K562 (cell line): Measurements from ENCODE around the gene ZNF451. TPM values are rescaled to one million over a fixed set of nuclear protein-coding genes. Genes with fewer than 3 reads are reported as not detected.

ENCODE experiments used
- CHCHD3 ChIP-seq: fragments of 250-450 bp; sonication (Bioruptor Pico); IDR thresholded peaks from 2 replicates; pipeline ENCODE4 v2.1.2; 2022; ENCODE audit warnings: mild to moderate bottlenecking
- COPS2 ChIP-seq: fragments of 450-650 bp; conservative IDR thresholded peaks from 2 replicates; pipeline ENCODE4 v1.6.1; 2016; ENCODE audit warnings: mild to moderate bottlenecking, moderate library complexity
- CREBBP ChIP-seq: IDR thresholded peaks from one replicate; pipeline ENCODE4 v1.6.1; 2012; ENCODE audit warnings: low read depth, mild to moderate bottlenecking, control low read depth, inconsistent platforms, low read length
- CXXC5 ChIP-seq: fragments of 250-450 bp; sonication (Bioruptor Pico); IDR thresholded peaks from 2 replicates; pipeline ENCODE4 v1.8.0; 2022; ENCODE audit warnings: inconsistent platforms, mild to moderate bottlenecking, moderate library complexity
- GATAD2A ChIP-seq: fragments of 450-650 bp; IDR thresholded peaks from 2 replicates; pipeline ENCODE4 v1.6.1; 2017
- HDGF ChIP-seq: fragments of 450-650 bp; IDR thresholded peaks from 2 replicates; pipeline ENCODE4 v1.6.1; 2016
- IFI16 ChIP-seq: fragments of 250-450 bp; sonication (Bioruptor Pico); IDR thresholded peaks from 2 replicates; pipeline ENCODE4 v2.1.2; 2022; ENCODE audit warnings: mild to moderate bottlenecking, inconsistent platforms
- KAT2B ChIP-seq: IDR thresholded peaks from one replicate; pipeline ENCODE4 v1.6.1; 2012; ENCODE audit warnings: low read depth, mild to moderate bottlenecking, control low read depth, inconsistent platforms, low read length, moderate library complexity
- KDM5B ChIP-seq: fragments of 200-600 bp; sonication (generic); IDR thresholded peaks from 2 replicates; pipeline ENCODE4 v1.6.1; 2012; ENCODE audit warnings: low read depth, mild to moderate bottlenecking, moderate library complexity, low read length, control low read depth, inconsistent platforms; ENCODE audit not compliant: insufficient replicate concordance
- LCOR ChIP-seq: sonication (generic); formaldehyde crosslinking; IDR thresholded peaks from 2 replicates; pipeline ENCODE4 v1.8.0; 2022; ENCODE audit warnings: mild to moderate bottlenecking, missing genetic modification reagents
- NUFIP1 ChIP-seq: fragments of 450-650 bp; IDR thresholded peaks from 2 replicates; pipeline ENCODE4 v1.6.1; 2018; ENCODE audit not compliant: partially characterized antibody
- PHF8 ChIP-seq: fragments of 200-600 bp; sonication (generic); IDR thresholded peaks from 2 replicates; pipeline ENCODE4 v1.6.1; 2012; ENCODE audit warnings: mixed run types, mild to moderate bottlenecking, inconsistent platforms, low read length, moderate library complexity, borderline replicate concordance
- POLR2AphosphoS2 ChIP-seq: IDR thresholded peaks from 2 replicates; pipeline ENCODE4 v1.6.1; 2012; ENCODE audit warnings: low read length, improper control_type of control experiment
- PRMT5 ChIP-seq: sonication (generic); formaldehyde crosslinking; IDR thresholded peaks from 2 replicates; pipeline ENCODE4 v1.5.0; 2020; ENCODE audit warnings: missing genetic modification reagents
- RB1 ChIP-seq: fragments of 450-650 bp; IDR thresholded peaks from 2 replicates; pipeline ENCODE4 v1.6.1; 2017; ENCODE audit warnings: low read depth, mild to moderate bottlenecking
- RBM39 ChIP-seq: fragments of 200-400 bp; formaldehyde crosslinking; optimal IDR thresholded peaks from 2 replicates; pipeline ENCODE3; 2018; ENCODE audit warnings: low read depth, low read length
- RHOXF2B ChIP-seq: fragments of 250-450 bp; sonication (Bioruptor Pico); conservative IDR thresholded peaks from 2 replicates; pipeline ENCODE4 v1.5.1; 2021
- RNF2 ChIP-seq: sonication (generic); IDR thresholded peaks from 2 replicates; pipeline ENCODE4 v1.6.1; 2016
- TAF9B ChIP-seq: fragments of 450-650 bp; IDR thresholded peaks from 2 replicates; pipeline ENCODE4 v1.6.1; 2018; ENCODE audit warnings: mild to moderate bottlenecking; ENCODE audit not compliant: partially characterized antibody
- TBP ChIP-seq: optimal IDR thresholded peaks from 2 replicates; pipeline ENCODE3; 2011; ENCODE audit warnings: low read depth, low read length, improper control_type of control experiment
- U2AF2 ChIP-seq: fragments of 200-400 bp; formaldehyde crosslinking; optimal IDR thresholded peaks from 2 replicates; pipeline ENCODE3; 2017; ENCODE audit warnings: low read depth, mild to moderate bottlenecking, low read length
- ZKSCAN3 ChIP-seq: fragments of 250-450 bp; sonication (Bioruptor Pico); IDR thresholded peaks from 2 replicates; pipeline ENCODE4 v1.4.0; 2020
- ZNF324 ChIP-seq: fragments of 250-450 bp; sonication (Bioruptor Pico); IDR thresholded peaks from 2 replicates; pipeline ENCODE4 v1.4.0; 2020; ENCODE audit warnings: mild to moderate bottlenecking
- ZNF408 ChIP-seq: fragments of 250-450 bp; sonication (Bioruptor Pico); IDR thresholded peaks from 2 replicates; pipeline ENCODE4 v1.4.0; 2020; ENCODE audit warnings: low read depth, mild to moderate bottlenecking, moderate library complexity
- ZNF699 ChIP-seq: fragments of 250-450 bp; sonication (Bioruptor Pico); IDR thresholded peaks from 2 replicates; pipeline ENCODE4 v1.8.0; 2021; ENCODE audit warnings: mild to moderate bottlenecking, moderate library complexity; ENCODE audit not compliant: insufficient replicate concordance
- polyA plus RNA-seq, 8 experiments: library from polyadenylated mRNA; depleted of rRNA in 4 of 8; stranded (reverse) in 5 of 8; unstranded in 3 of 8; fragments of >200 nt; fragmentation: Nextera tagmentation in 2 of 8; fragmentation: Illumina TruSeq in 1 of 8; extraction: Ambion mirVana in 2 of 8; extraction: Trizol in 1 of 8; gene quantifications; 2 replicates each; pipeline versions ENCODE4 v1.2.1 to v1.2.3, GENCODE V29; 2011 to 2014; ENCODE audit warnings: inconsistent platforms in 1 of 8, missing spikeins in 1 of 8
- total RNA-seq, 7 experiments: library from RNA; depleted of rRNA in 6 of 7; stranded (reverse); fragments of >200 nt in 6 of 7; fragmentation: Illumina TruSeq in 2 of 7; extraction: Trizol in 2 of 7; gene quantifications; 2 replicates each; pipeline versions ENCODE4 v1.2.1 to v1.2.3, GENCODE V29; 2011 to 2021; ENCODE audit warnings: low replicate concordance in 1 of 7
- TF ChIP-seq, protein P1 (sequence below): fragments of 450-650 bp; IDR thresholded peaks from 2 replicates; pipeline ENCODE4 v1.6.1; 2018; ENCODE audit not compliant: partially characterized antibody
- TF ChIP-seq, protein P2 (sequence below): IDR thresholded peaks from 3 replicates; pipeline ENCODE4 v1.6.1; 2011; ENCODE audit warnings: borderline replicate concordance, mild to moderate bottlenecking; ENCODE audit not compliant: insufficient read length, insufficient read depth

Gene ZNF451
- total and polyA plus RNA-seq, 9 of the 15 experiments (the other 6 are each of a cell fraction or from before 2014, with no cell fraction given), result 16.1 to 74.3 (median 38.3) TPM

DNA sequence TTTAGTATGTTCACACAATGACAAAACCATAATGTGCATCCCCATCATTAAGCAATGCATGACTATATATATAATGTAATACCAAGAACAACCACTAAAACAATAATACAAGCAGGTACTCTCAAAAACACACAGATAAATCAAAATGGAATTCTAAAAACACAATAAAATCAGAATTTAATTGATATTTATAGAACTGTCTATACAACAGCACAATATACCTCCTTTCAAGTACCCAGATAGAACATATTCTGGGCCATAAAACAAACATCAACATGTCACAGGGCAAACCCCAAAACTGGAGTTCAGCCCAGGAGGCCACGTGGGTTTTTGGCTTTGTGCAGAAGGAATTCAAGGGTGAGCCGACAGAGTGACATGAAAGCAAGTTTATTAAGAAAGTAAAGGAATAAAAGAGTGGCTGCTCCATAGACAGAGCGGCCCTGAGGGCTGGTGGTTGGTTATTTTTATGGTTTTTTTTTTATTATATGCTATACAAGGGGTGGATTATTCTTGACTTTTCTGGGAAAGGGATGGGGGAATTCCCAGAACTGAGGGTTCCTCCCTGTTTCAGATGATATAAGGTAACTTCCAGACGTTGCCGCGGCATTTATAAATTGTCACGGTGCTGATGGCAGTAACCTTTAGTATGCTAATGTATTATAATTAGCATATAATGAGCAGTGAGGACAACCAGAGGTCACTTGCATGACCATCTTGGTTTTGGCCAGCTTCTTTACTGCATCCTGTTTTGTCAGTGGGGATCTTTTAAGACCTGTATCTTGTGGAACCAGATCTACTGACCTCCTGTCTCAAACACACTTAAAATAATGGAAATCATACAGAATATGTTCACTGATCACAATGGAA lies 126.5 kb downstream of the ZNF451 start (continued):
- TF ChIP-seq, protein P1, sequence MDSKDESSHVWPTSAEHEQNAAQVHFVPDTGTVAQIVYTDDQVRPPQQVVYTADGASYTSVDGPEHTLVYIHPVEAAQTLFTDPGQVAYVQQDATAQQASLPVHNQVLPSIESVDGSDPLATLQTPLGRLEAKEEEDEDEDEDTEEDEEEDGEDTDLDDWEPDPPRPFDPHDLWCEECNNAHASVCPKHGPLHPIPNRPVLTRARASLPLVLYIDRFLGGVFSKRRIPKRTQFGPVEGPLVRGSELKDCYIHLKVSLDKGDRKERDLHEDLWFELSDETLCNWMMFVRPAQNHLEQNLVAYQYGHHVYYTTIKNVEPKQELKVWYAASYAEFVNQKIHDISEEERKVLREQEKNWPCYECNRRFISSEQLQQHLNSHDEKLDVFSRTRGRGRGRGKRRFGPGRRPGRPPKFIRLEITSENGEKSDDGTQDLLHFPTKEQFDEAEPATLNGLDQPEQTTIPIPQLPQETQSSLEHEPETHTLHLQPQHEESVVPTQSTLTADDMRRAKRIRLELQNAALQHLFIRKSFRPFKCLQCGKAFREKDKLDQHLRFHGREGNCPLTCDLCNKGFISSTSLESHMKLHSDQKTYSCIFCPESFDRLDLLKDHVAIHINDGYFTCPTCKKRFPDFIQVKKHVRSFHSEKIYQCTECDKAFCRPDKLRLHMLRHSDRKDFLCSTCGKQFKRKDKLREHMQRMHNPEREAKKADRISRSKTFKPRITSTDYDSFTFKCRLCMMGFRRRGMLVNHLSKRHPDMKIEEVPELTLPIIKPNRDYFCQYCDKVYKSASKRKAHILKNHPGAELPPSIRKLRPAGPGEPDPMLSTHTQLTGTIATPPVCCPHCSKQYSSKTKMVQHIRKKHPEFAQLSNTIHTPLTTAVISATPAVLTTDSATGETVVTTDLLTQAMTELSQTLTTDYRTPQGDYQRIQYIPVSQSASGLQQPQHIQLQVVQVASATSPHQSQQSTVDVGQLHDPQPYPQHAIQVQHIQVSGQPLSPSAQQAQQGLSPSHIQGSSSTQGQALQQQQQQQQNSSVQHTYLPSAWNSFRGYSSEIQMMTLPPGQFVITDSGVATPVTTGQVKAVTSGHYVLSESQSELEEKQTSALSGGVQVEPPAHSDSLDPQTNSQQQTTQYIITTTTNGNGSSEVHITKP, result no peak
- no peak for TF ChIP-seq KAT2B
- no peak for TF ChIP-seq U2AF2
- no peak for TF ChIP-seq PHF8
- no peak for TF ChIP-seq COPS2
- TF ChIP-seq RNF2, result no peak
- no peak for TF ChIP-seq LCOR
- no peak for TF ChIP-seq POLR2AphosphoS2
- no peak for TF ChIP-seq GATAD2A
- TF ChIP-seq NUFIP1, result no peak
- no peak for TF ChIP-seq ZNF699 (CRISPR knock-in tag)
- TF ChIP-seq RB1, result no peak
- no peak for TF ChIP-seq CXXC5 (CRISPR knock-in tag)
- no peak for TF ChIP-seq RBM39
- no peak for TF ChIP-seq ZNF324 (CRISPR knock-in tag)
- no peak for TF ChIP-seq IFI16 (CRISPR knock-in tag)
- TF ChIP-seq TAF9B, result no peak
- no peak for TF ChIP-seq PRMT5 (CRISPR knock-in tag)
- no peak for TF ChIP-seq CREBBP
- TF ChIP-seq RHOXF2B (CRISPR knock-in tag), result no peak
- TF ChIP-seq, protein P2, sequence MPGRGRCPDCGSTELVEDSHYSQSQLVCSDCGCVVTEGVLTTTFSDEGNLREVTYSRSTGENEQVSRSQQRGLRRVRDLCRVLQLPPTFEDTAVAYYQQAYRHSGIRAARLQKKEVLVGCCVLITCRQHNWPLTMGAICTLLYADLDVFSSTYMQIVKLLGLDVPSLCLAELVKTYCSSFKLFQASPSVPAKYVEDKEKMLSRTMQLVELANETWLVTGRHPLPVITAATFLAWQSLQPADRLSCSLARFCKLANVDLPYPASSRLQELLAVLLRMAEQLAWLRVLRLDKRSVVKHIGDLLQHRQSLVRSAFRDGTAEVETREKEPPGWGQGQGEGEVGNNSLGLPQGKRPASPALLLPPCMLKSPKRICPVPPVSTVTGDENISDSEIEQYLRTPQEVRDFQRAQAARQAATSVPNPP, result no peak
- TF ChIP-seq ZKSCAN3 (CRISPR knock-in tag), result no peak
- TF ChIP-seq TBP, result no peak
- TF ChIP-seq KDM5B, result no peak
- TF ChIP-seq ZNF408, result no peak
- no peak for TF ChIP-seq CHCHD3 (CRISPR knock-in tag)
- TF ChIP-seq HDGF, result no peak
